NCI-H1436 treated with DMSO at 0.1 percent for 48 hours (cell line): ENCODE data around the gene CAB39L.
"Not testable (repeated sequence)": the region's sequence is repeated elsewhere in the genome, so short reads cannot be mapped to it uniquely, and the experiment has no call there.

Experiments used
- DNase-seq: peaks from one replicate; lab custom pipeline; 2025; lab: John Stamatoyannopoulos, UW

Gene CAB39L

GRCh38 chr13:49308921-49309408, 134.9 kb downstream of the CAB39L start:
- DNase-seq, result no peak

- no peak for DNase-seq
Observed at GRCh38 chr13:49308097-49308875, 135.6 kb downstream of the CAB39L start.

GRCh38 chr13:49307365-49307764, 136.5 kb downstream of the CAB39L start:
- no peak for DNase-seq

- DNase-seq, result no peak
Observed at GRCh38 chr13:49305792-49306425, 138.0 kb downstream of the CAB39L start.

- no peak for DNase-seq
Observed at GRCh38 chr13:49304763-49305700, 138.8 kb downstream of the CAB39L start.

GRCh38 chr13:49304356-49304755, 139.5 kb downstream of the CAB39L start:
- DNase-seq, result no peak

GRCh38 chr13:49303533-49304252, 140.2 kb downstream of the CAB39L start:
- no peak for DNase-seq

- no peak for DNase-seq
Observed at GRCh38 chr13:49302817-49303216, 141.0 kb downstream of the CAB39L start.

- DNase-seq, result no peak
Observed at GRCh38 chr13:49302222-49302621, 141.6 kb downstream of the CAB39L start.

GRCh38 chr13:49300739-49301589, 142.9 kb downstream of the CAB39L start:
- no peak for DNase-seq

GRCh38 chr13:49300276-49300675, 143.6 kb downstream of the CAB39L start:
- DNase-seq, result no peak

GRCh38 chr13:49298903-49299605, 144.8 kb downstream of the CAB39L start:
- no peak for DNase-seq

GRCh38 chr13:49298416-49298815, 145.4 kb downstream of the CAB39L start:
- no peak for DNase-seq

GRCh38 chr13:49297338-49297737, 146.5 kb downstream of the CAB39L start:
- DNase-seq, result no peak

GRCh38 chr13:49296659-49297058, 147.2 kb downstream of the CAB39L start:
- DNase-seq, result no peak

- no peak for DNase-seq
Observed at GRCh38 chr13:49295244-49295643, 148.6 kb downstream of the CAB39L start.

GRCh38 chr13:49294723-49295122, 149.1 kb downstream of the CAB39L start:
- DNase-seq, result not testable (repeated sequence)

- DNase-seq, result no peak
Observed at GRCh38 chr13:49292742-49293486, 150.9 kb downstream of the CAB39L start.

- no peak for DNase-seq
Observed at GRCh38 chr13:49288458-49288857, 155.4 kb downstream of the CAB39L start.
